Endodermal cell (in vitro differentiated cells): ENCODE measurements around the gene NSUN2. TPM values are rescaled to one million over a fixed set of nuclear protein-coding genes. Genes with fewer than 3 reads are reported as not detected.

ENCODE experiments used
- DNase-seq: peaks from one replicate; pipeline ENCODE4 v3.0.0-alpha.2; 2017
- H3K27ac ChIP-seq: 2 replicates; pipeline ENCODE4 v1.5.1; 2013; ENCODE audit warnings: mild to moderate bottlenecking, low read depth, low read length, moderate library complexity
- H3K27me3 ChIP-seq: 2 replicates; pipeline ENCODE4 v1.6.1; 2013; ENCODE audit warnings: mild to moderate bottlenecking, low read length, moderate library complexity; ENCODE audit not compliant: insufficient read depth, control insufficient read depth, poor library complexity, severe bottlenecking
- H3K36me3 ChIP-seq: 2 replicates; pipeline ENCODE4 v1.7.0; 2013; ENCODE audit warnings: mild to moderate bottlenecking, low read length, moderate library complexity; ENCODE audit not compliant: control insufficient read depth, insufficient read depth
- H3K4me1 ChIP-seq: one replicate; pipeline ENCODE4 v1.7.0; 2013; ENCODE audit warnings: low read length; ENCODE audit not compliant: control insufficient read depth, insufficient read depth
- H3K4me3 ChIP-seq: 2 replicates; pipeline ENCODE4 v1.5.1; 2013; ENCODE audit warnings: mild to moderate bottlenecking, low read length, moderate library complexity
- H3K9ac ChIP-seq: 2 replicates; pipeline ENCODE4 v1.6.1; 2013; ENCODE audit warnings: mild to moderate bottlenecking, low read length, moderate library complexity; ENCODE audit not compliant: poor library complexity, severe bottlenecking; ENCODE audit errors: extremely low read depth
- H3K9me3 ChIP-seq: 2 replicates; pipeline ENCODE4 v1.6.1; 2013; ENCODE audit warnings: mild to moderate bottlenecking, low read length, moderate library complexity; ENCODE audit not compliant: control insufficient read depth
- H3K27ac Mint-ChIP-seq: 2 replicates; pipeline ENCODE4 v1.8.0; 2020; ENCODE audit warnings: mixed read lengths
- H3K27me3 Mint-ChIP-seq: 2 replicates; pipeline ENCODE4 v1.8.0; 2021; ENCODE audit warnings: mild to moderate bottlenecking, mixed read lengths; ENCODE audit not compliant: insufficient read depth
- H3K36me3 Mint-ChIP-seq: 2 replicates; pipeline ENCODE4 v1.8.0; 2020; ENCODE audit warnings: low read depth, mixed read lengths
- H3K4me1 Mint-ChIP-seq: 2 replicates; pipeline ENCODE4 v1.8.0; 2020; ENCODE audit warnings: mixed read lengths
- H3K4me3 Mint-ChIP-seq: 2 replicates; pipeline ENCODE4 v1.8.0; 2020; ENCODE audit warnings: mild to moderate bottlenecking, moderate library complexity, mixed read lengths
- H3K9me3 Mint-ChIP-seq: 2 replicates; pipeline ENCODE4 v1.8.0; 2020; ENCODE audit warnings: mild to moderate bottlenecking, mixed read lengths
- WGBS, 2 experiments: methylation state at CpG; one replicate each; pipeline versions ENCODE4 v1.1.5 to v1.1.7; 2013; ENCODE audit warnings: missing lambda C conversion rate in 2 of 2, mixed read lengths in 1 of 2; ENCODE audit not compliant: insufficient coverage in 1 of 2, insufficient read length in 1 of 2; 5-methylcytosine and 5-hydroxymethylcytosine counted together
- long read RNA-seq, 4 experiments: library from polyadenylated mRNA in 2 of 4; library from RNA in 1 of 4; library from capped mRNA in 1 of 4; stranded (forward) in 3 of 4; unstranded in 1 of 4; transcript quantifications; one replicate each; pipeline ENCODE4 v2.0.0, GENCODE V29; 2020 to 2021; ENCODE audit warnings: inconsistent platforms in 1 of 4
- polyA plus RNA-seq, 2 experiments: library from polyadenylated mRNA; stranded (reverse); fragments of 50-300 nt; gene quantifications; one replicate each; pipeline ENCODE4 v1.2.3, GENCODE V29; 2013
- total RNA-seq, 2 donors: library from RNA; stranded (reverse); fragmentation: NEBNext Ultra II Directional in 1 of 2; extraction: Animal tissue kit (Norgen Biotek cat#: 25700) in 1 of 2; gene quantifications; 2 replicates in 1 of 2; 3 replicates in 1 of 2; pipeline ENCODE4 v1.2.1, GENCODE V29; 2021
- TF ChIP-seq, protein P1 (sequence below): fragments of 200-600 bp; sonication (generic); conservative IDR thresholded peaks from 2 replicates; pipeline ENCODE4 v1.5.0; 2021; ENCODE audit warnings: antibody characterized with exemption, mild to moderate bottlenecking

Gene NSUN2
- total RNA-seq = 10 to 100 TPM; 71.8 to 90.8 TPM
- 55.2 TPM for polyA plus RNA-seq (2013, experiment 1 of 2)
- 53.9 TPM for polyA plus RNA-seq (2013, experiment 2 of 2)
- long read RNA-seq, experiment 1, partial matches to known transcripts = 19 of 29 reads
- long read RNA-seq, experiment 1, other reads (novel, unspliced or antisense) = 5 of 29 reads
- long read RNA-seq, experiment 2, transcript NSUN2-201 (19 exons, 3,303 nt) = major isoform, 126 of 184 reads
- long read RNA-seq, experiment 2, transcript NSUN2-206 (18 exons, 2,619 nt) = minor isoform, 19 of 184 reads
- long read RNA-seq, experiment 2, partial matches to known transcripts = 9 of 184 reads
- long read RNA-seq, experiment 2, other reads (novel, unspliced or antisense) = 28 of 184 reads
- long read RNA-seq, experiment 3, transcript NSUN2-201 (19 exons, 3,303 nt) = major isoform, 423 of 558 reads
- long read RNA-seq, experiment 3, transcript NSUN2-206 (18 exons, 2,619 nt) = minor isoform, 46 of 558 reads
- long read RNA-seq, experiment 3, partial matches to known transcripts = 33 of 558 reads
- long read RNA-seq, experiment 3, other reads (novel, unspliced or antisense) = 55 of 558 reads
- long read RNA-seq, experiment 4, transcript NSUN2-201 (19 exons, 3,303 nt) = major isoform, 5 of 40 reads
- long read RNA-seq, experiment 4, partial matches to known transcripts = 23 of 40 reads
- long read RNA-seq, experiment 4, other reads (novel, unspliced or antisense) = 10 of 40 reads

DNA sequence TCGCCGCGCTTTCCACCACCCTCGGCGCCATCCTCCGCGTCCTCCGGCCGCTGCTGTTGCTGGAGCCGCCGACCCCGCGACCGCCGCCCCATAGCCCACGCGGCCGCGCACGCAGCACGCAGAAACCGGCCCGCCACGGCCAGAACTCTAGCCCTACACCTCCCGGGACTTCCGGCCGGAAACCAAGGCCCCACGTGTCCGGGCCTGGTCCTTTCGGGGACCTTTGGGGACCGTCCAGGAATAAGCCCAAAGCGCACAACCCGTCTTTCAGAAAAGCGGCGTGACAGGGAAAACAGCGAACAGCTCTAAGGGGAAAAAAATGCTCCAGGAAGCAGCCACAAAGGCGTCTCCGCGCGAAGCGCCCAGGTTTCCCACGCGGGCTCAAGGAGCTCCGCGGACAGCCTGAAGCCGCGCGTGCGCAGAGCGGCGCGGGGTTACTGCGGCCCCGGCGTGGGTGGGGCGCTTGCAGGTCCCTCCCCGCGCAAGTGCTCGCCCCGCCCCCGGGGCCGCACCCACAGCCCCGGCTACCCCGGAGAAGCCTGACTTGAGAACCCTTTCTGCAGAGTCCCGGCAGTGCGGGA, at the start of gene NSUN2, which contains the start of gene SRD5A1:
NSUN2 (minus strand) TSS at position 157 of the 581 bp plus-strand sequence; CDS start at position 92, 65 bp downstream.
SRD5A1 (plus strand) TSS at position 553 of the 581 bp plus-strand sequence. CDS start 137 bp downstream, outside the sequence.
- peak within 1 kb of the TSS; percentile 99 for H3K27ac Mint-ChIP-seq
- H3K4me1 Mint-ChIP-seq = peaks cover 23% of the 10 kb centered on the region
- H3K36me3 ChIP-seq = peaks cover 36% of the 10 kb centered on the region
- peak within 1 kb of the TSS; percentile 83 for H3K4me3 Mint-ChIP-seq
- H3K9me3 ChIP-seq = no peaks in the 10 kb centered on the region
- H3K9ac ChIP-seq = peak within 1 kb of the TSS; percentile 95
- H3K27me3 ChIP-seq = no peaks in the 10 kb centered on the region
- H3K4me1 ChIP-seq = peaks cover 7% of the 10 kb centered on the region
- TF ChIP-seq, protein P1, sequence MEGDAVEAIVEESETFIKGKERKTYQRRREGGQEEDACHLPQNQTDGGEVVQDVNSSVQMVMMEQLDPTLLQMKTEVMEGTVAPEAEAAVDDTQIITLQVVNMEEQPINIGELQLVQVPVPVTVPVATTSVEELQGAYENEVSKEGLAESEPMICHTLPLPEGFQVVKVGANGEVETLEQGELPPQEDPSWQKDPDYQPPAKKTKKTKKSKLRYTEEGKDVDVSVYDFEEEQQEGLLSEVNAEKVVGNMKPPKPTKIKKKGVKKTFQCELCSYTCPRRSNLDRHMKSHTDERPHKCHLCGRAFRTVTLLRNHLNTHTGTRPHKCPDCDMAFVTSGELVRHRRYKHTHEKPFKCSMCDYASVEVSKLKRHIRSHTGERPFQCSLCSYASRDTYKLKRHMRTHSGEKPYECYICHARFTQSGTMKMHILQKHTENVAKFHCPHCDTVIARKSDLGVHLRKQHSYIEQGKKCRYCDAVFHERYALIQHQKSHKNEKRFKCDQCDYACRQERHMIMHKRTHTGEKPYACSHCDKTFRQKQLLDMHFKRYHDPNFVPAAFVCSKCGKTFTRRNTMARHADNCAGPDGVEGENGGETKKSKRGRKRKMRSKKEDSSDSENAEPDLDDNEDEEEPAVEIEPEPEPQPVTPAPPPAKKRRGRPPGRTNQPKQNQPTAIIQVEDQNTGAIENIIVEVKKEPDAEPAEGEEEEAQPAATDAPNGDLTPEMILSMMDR = no peak
- H3K27ac ChIP-seq = peak within 1 kb of the TSS; percentile 98
- H3K4me3 ChIP-seq = peak within 1 kb of the TSS; percentile 91
- DNase-seq = peak; percentile 95
- peaks cover 35% of the 10 kb centered on the region for H3K36me3 Mint-ChIP-seq
- 0% methylated on average over 16 to 66 of the region's 66 CpGs for WGBS, 2 experiments
- H3K27me3 Mint-ChIP-seq = peaks cover 15% of the 10 kb centered on the region
- H3K9me3 Mint-ChIP-seq = no peaks in the 10 kb centered on the region

DNA sequence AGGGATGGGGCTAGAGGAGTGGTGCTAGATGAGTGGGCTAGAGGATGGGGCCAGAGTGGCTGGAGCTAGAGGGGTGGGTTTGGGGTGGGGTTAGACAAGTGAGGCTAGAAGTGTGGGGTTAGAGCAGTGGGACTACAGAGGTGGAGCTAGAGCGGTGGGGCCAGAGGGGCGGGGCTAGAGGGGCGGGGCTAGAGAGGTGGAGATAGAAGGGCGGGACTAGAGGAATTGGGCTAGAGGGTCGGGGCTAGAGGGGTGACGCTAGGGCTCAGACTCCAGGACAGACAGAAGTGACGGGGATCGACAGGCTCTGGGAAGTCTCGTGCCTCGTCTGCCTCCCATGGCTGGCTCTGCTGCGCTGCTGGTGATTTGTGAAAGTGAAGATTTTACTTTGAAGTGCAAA, 49.4 kb upstream of the NSUN2 start:
- Histone ChIP-seq H3K27me3 (peaks cover 45% of the 10 kb centered on the region), H3K9ac (no peak overlapping the region), H3K36me3 (no peaks in the 10 kb centered on the region), H3K4me1 (no peaks in the 10 kb centered on the region), H3K4me3 (no peak overlapping the region), H3K27ac (no peak overlapping the region), H3K9me3 (no peaks in the 10 kb centered on the region)
- Mint-ChIP-seq H3K4me3 (no peak overlapping the region), H3K4me1 (no peaks in the 10 kb centered on the region), H3K36me3 (no peaks in the 10 kb centered on the region), H3K9me3 (no peaks in the 10 kb centered on the region), H3K27ac (no peak overlapping the region), H3K27me3 (peaks cover 26% of the 10 kb centered on the region)
- peak; percentile 69 for DNase-seq
- TF ChIP-seq, protein P1 = no peak
- 66% methylated on average over 11 of the region's 11 CpGs; no CpG with 5 or more reads in 1 of the 2 experiments for WGBS, 2 experiments

DNA sequence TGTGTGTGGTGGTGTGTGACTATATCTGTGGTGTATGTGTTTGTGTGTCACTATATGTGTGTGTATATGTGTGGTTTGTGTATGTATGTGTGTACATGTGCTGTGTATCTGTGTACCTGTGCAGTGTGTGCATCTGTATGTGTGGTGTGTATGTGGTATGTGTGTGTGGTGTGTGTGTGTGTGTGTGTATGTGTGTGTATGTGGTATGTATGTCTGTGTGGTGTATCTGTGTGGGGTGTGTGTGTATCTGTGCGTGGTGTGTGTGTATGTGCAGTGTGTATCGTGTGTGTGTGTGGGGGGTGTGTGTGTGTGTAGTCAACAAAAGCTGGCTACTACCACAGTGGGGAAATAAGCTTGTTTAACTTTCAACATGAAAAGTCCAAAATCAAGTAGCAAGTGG, 48.8 kb upstream of the NSUN2 start:
- Histone ChIP-seq H3K4me3 (no peak overlapping the region), H3K9me3 (no peaks in the 10 kb centered on the region), H3K36me3 (no peaks in the 10 kb centered on the region), H3K9ac (no peak overlapping the region), H3K4me1 (no peaks in the 10 kb centered on the region), H3K27ac (no peak overlapping the region), H3K27me3 (peaks cover 45% of the 10 kb centered on the region)
- no peak overlapping the region for H3K27ac Mint-ChIP-seq
- WGBS, 2 experiments = 87% methylated on average over 2 of the region's 2 CpGs; no CpG with 5 or more reads in 1 of the 2 experiments
- no peaks in the 10 kb centered on the region for H3K36me3 Mint-ChIP-seq
- no peaks in the 10 kb centered on the region for H3K9me3 Mint-ChIP-seq
- peaks cover 26% of the 10 kb centered on the region for H3K27me3 Mint-ChIP-seq
- no peak overlapping the region for H3K4me3 Mint-ChIP-seq
- TF ChIP-seq, protein P1 = no peak
- no peak for DNase-seq
- no peaks in the 10 kb centered on the region for H3K4me1 Mint-ChIP-seq
